BLaER1 (cell line): ENCODE results near the gene KLHL17.

Experiments
- H3K27ac ChIP-seq: shearing (Covaris generic); formaldehyde crosslinking; 2 replicates; pipeline ENCODE4 v1.8.1; 2022
- H3K27me3 ChIP-seq: shearing (Covaris generic); formaldehyde crosslinking; 2 replicates; pipeline ENCODE4 v1.8.1; 2022
- H3K36me3 ChIP-seq: shearing (Covaris generic); formaldehyde crosslinking; 2 replicates; pipeline ENCODE4 v1.8.1; 2022
- H3K4me1 ChIP-seq: shearing (Covaris generic); formaldehyde crosslinking; 2 replicates; pipeline ENCODE4 v1.8.1; 2022
- H3K4me2 ChIP-seq: shearing (Covaris generic); formaldehyde crosslinking; 2 replicates; pipeline ENCODE4 v1.8.1; 2022
- H3K4me3 ChIP-seq: shearing (Covaris generic); formaldehyde crosslinking; 2 replicates; pipeline ENCODE4 v1.8.1; 2022
- H3K9ac ChIP-seq: shearing (Covaris generic); formaldehyde crosslinking; 2 replicates; pipeline ENCODE4 v1.8.1; 2022
- H3K9me3 ChIP-seq: shearing (Covaris generic); formaldehyde crosslinking; 2 replicates; pipeline ENCODE4 v1.8.1; 2022
- H4K20me1 ChIP-seq: shearing (Covaris generic); formaldehyde crosslinking; 2 replicates; pipeline ENCODE4 v1.8.1; 2022
- Cebpa-rat ChIP-seq: shearing (Covaris generic); IDR thresholded peaks from 2 replicates; pipeline ENCODE4 v1.8.1; 2022

Gene KLHL17

GRCh38 chr1:959731-960362 is 537 bp upstream of the KLHL17 start:
- Histone ChIP-seq H3K9me3 (no peaks in the 10 kb centered on the region), H3K4me3 (peak overlapping the region; percentile 98), H3K4me1 (peaks cover 51% of the 10 kb centered on the region), H4K20me1 (peaks cover 48% of the 10 kb centered on the region), H3K4me2 (peak overlapping the region; percentile 87), H3K9ac (peak overlapping the region; percentile 86), H3K36me3 (peaks cover 51% of the 10 kb centered on the region), H3K27ac (peak overlapping the region; percentile 84), H3K27me3 (peaks cover 6% of the 10 kb centered on the region; the same call in 1 of the 2 replicates)
- TF ChIP-seq Cebpa-rat: no peak

GRCh38 chr1:961132-961669 is 817 bp downstream of the KLHL17 start:
- Histone ChIP-seq H3K4me1 (peaks cover 47% of the 10 kb centered on the region), H3K27me3 (peaks cover 11% of the 10 kb centered on the region; the same call in 1 of the 2 replicates), H4K20me1 (peaks cover 41% of the 10 kb centered on the region), H3K4me2 (peak overlapping the region; percentile 87), H3K9me3 (no peaks in the 10 kb centered on the region), H3K9ac (peak overlapping the region; percentile 86), H3K4me3 (peak overlapping the region; percentile 98), H3K36me3 (peaks cover 46% of the 10 kb centered on the region), H3K27ac (peak overlapping the region; percentile 84)
- TF ChIP-seq Cebpa-rat: no peak

GRCh38 chr1:962381-963300 is 2.3 kb downstream of the KLHL17 start:
- no peak for TF ChIP-seq Cebpa-rat

GRCh38 chr1:963301-963651 is 2.9 kb downstream of the KLHL17 start:
- Histone ChIP-seq H3K9me3 (no peaks in the 10 kb centered on the region), H3K4me1 (peaks cover 43% of the 10 kb centered on the region), H3K4me3 (no peak overlapping the region), H4K20me1 (peaks cover 22% of the 10 kb centered on the region), H3K36me3 (peaks cover 31% of the 10 kb centered on the region), H3K27me3 (peaks cover 19% of the 10 kb centered on the region; the same call in 1 of the 2 replicates), H3K4me2 (no peak overlapping the region), H3K9ac (no peak overlapping the region), H3K27ac (no peak overlapping the region)
- no peak for TF ChIP-seq Cebpa-rat

More at GRCh38 chr1:962381-963300, 2.3 kb downstream of the KLHL17 start:
- H3K9ac ChIP-seq: no peak overlapping the region
- peaks cover 28% of the 10 kb centered on the region for H4K20me1 ChIP-seq
- H3K27me3 ChIP-seq: peaks cover 16% of the 10 kb centered on the region; the same call in 1 of the 2 replicates
- no peak overlapping the region for H3K4me2 ChIP-seq
- no peak overlapping the region for H3K4me3 ChIP-seq
- H3K27ac ChIP-seq: no peak overlapping the region
- H3K9me3 ChIP-seq: no peaks in the 10 kb centered on the region
- peaks cover 31% of the 10 kb centered on the region for H3K36me3 ChIP-seq
- H3K4me1 ChIP-seq: peaks cover 45% of the 10 kb centered on the region

GRCh38 chr1:963746-964525 is 3.6 kb downstream of the KLHL17 start:
- H3K27me3 ChIP-seq: peaks cover 19% of the 10 kb centered on the region; the same call in 1 of the 2 replicates
- H3K4me2 ChIP-seq: no peak overlapping the region
- H3K4me3 ChIP-seq: no peak overlapping the region
- H3K36me3 ChIP-seq: peaks cover 31% of the 10 kb centered on the region
- H3K4me1 ChIP-seq: peaks cover 41% of the 10 kb centered on the region
- peaks cover 15% of the 10 kb centered on the region for H4K20me1 ChIP-seq
- no peak overlapping the region for H3K27ac ChIP-seq
- no peak overlapping the region for H3K9ac ChIP-seq
- no peak for TF ChIP-seq Cebpa-rat
- no peaks in the 10 kb centered on the region for H3K9me3 ChIP-seq

GRCh38 chr1:964691-965525 is 4.5 kb downstream of the KLHL17 start:
- H3K4me1 ChIP-seq: peaks cover 34% of the 10 kb centered on the region
- H3K9ac ChIP-seq: no peak overlapping the region
- H3K4me2 ChIP-seq: no peak overlapping the region
- no peak overlapping the region for H3K4me3 ChIP-seq
- no peak for TF ChIP-seq Cebpa-rat
- peaks cover 12% of the 10 kb centered on the region; the same call in 1 of the 2 replicates for H3K27me3 ChIP-seq
- H3K36me3 ChIP-seq: peaks cover 31% of the 10 kb centered on the region
- H3K9me3 ChIP-seq: no peaks in the 10 kb centered on the region
- H4K20me1 ChIP-seq: peaks cover 15% of the 10 kb centered on the region
- no peak overlapping the region for H3K27ac ChIP-seq

- Histone ChIP-seq H3K36me3 (peaks cover 31% of the 10 kb centered on the region), H3K4me1 (peaks cover 31% of the 10 kb centered on the region), H3K4me2 (peak overlapping the region; percentile 97), H4K20me1 (peaks cover 15% of the 10 kb centered on the region), H3K27me3 (peaks cover 19% of the 10 kb centered on the region), H3K9ac (no peak overlapping the region), H3K9me3 (no peaks in the 10 kb centered on the region), H3K4me3 (no peak overlapping the region), H3K27ac (no peak overlapping the region)
- no peak for TF ChIP-seq Cebpa-rat
Observed at GRCh38 chr1:965526-966134, 5.2 kb downstream of the KLHL17 start.

- no peaks in the 10 kb centered on the region for H3K9me3 ChIP-seq
- H4K20me1 ChIP-seq: peaks cover 13% of the 10 kb centered on the region
- H3K4me2 ChIP-seq: peak within 1 kb of the TSS; percentile 97
- peak within 1 kb of the TSS; percentile 68 for H3K4me3 ChIP-seq
- peaks cover 28% of the 10 kb centered on the region for H3K4me1 ChIP-seq
- no peak within 1 kb of the TSS for H3K27ac ChIP-seq
- peaks cover 31% of the 10 kb centered on the region for H3K36me3 ChIP-seq
- H3K27me3 ChIP-seq: peaks cover 24% of the 10 kb centered on the region
- no peak for TF ChIP-seq Cebpa-rat
- H3K9ac ChIP-seq: peak within 1 kb of the TSS; percentile 56
Observed at GRCh38 chr1:966135-966703, 5.8 kb downstream of the KLHL17 start, which contains the start of gene PLEKHN1. PLEKHN1 (plus strand) TSS chr1:966482; CDS start chr1:966532, 50 bp downstream.
